Astrocyte of the cerebellum (primary cell): ENCODE results near the gene CA12.

Experiments
- DNase-seq: peaks from one replicate; pipeline ENCODE4 v3.0.0-alpha.2; 2011; ENCODE audit warnings: low read depth
- H3K4me3 ChIP-seq: 2 replicates; pipeline ENCODE4 v1.5.1; 2011; ENCODE audit warnings: mild to moderate bottlenecking, low read depth, low read length, moderate library complexity
- CTCF ChIP-seq: IDR thresholded peaks from 2 replicates; pipeline ENCODE4 v1.5.1; 2012; ENCODE audit warnings: low read length, low read depth, moderate library complexity, mild to moderate bottlenecking; ENCODE audit errors: missing control alignments
- in situ Hi-C: cut with HindIII; loops from 2 replicates; pipeline ENCODE4 v1.10.0; 2017; ENCODE audit warnings: low sequenced_read_pairs

CA12 gene

DNA sequence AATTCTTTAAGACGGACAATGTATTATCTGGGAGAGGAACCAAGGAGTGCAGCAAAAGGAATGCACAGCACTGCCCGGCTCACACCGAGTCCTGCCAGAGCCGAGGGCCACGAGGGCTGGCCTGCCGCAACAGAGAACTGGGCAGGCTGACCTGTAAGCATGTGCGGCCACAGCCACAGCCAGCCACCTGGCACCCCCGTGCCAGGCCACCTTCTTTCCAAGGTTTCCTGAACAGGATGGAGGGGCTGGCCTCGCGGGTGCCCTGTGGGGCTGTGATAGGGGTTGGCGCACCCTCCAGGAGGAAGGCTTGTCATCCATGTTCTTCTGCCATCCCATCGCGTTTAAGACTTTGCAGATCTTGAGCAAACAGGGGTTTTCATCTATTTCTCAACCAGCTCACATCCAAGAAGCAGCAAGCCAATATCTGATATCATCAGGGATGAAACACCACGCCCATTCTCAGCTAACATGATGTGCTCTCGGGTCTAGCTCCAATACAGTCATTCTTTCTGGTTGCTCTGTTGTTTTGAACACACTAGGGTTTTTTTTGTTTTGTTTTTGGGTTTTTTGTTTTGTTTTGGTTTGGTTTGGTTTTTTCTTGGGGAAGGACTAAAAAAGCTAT lies 10.2 kb downstream of the CA12 start:
- in situ Hi-C loops: no loop called here
- DNase-seq: no peak

DNA sequence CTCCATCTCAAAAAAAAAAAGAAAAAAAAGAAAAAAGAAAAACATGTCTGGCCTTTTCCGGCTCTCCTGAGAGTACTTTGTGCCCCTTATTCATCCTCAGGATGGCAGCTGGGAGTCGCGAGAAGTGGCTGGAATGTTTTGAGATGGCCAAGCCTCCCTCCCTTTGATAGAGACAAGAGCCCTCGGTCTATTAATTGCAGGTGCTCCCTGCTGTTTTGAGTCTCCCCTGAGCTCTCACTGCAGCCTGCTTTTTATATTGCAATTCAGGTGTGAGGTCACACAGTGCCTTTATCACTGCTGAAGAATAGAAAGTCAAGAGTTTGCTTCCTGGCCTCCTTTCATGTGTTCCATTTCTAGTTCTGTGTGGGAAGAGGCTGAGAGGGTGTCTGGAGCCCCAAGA lies 10.9 kb downstream of the CA12 start:
- H3K4me3 ChIP-seq: no peak overlapping the region
- DNase-seq: no peak
- in situ Hi-C loops: no loop called here
- no peak for TF ChIP-seq CTCF

More for the DNA sequence above, 10.2 kb downstream of the CA12 start:
- no peak for TF ChIP-seq CTCF
- no peak overlapping the region for H3K4me3 ChIP-seq

- H3K4me3 ChIP-seq: no peak overlapping the region
- in situ Hi-C loops: no loop called here
- DNase-seq: no peak
- TF ChIP-seq CTCF: no peak
Observed at GRCh38 chr15:63369781-63370180, 11.9 kb downstream of the CA12 start.

- DNase-seq: no peak
- TF ChIP-seq CTCF: no peak
- in situ Hi-C loops: no loop called here
- H3K4me3 ChIP-seq: no peak overlapping the region
Observed at GRCh38 chr15:63369296-63369695, 12.3 kb downstream of the CA12 start.

DNA sequence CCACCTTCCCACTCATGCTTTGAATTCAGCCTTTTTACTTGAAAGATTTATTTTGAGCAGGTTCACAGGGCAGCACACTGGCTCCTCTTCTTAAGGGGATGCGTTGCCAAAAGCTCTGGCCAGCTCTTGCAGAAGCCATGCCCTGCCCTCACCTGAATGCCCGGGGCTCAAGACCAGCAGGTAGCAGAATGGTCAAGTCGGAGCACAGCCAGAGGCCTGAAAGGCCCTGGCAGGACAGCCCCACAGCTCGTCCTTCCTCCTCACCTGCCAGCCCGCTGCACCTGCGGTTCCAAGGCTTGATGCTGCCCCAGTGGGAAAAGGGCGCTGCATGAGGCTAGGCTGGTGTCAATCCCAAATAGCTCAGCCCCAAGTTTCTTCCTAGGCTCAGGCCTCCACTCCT lies 13.1 kb downstream of the CA12 start:
- no peak for DNase-seq
- in situ Hi-C loops: no loop called here
- no peak overlapping the region for H3K4me3 ChIP-seq
- TF ChIP-seq CTCF: no peak

DNA sequence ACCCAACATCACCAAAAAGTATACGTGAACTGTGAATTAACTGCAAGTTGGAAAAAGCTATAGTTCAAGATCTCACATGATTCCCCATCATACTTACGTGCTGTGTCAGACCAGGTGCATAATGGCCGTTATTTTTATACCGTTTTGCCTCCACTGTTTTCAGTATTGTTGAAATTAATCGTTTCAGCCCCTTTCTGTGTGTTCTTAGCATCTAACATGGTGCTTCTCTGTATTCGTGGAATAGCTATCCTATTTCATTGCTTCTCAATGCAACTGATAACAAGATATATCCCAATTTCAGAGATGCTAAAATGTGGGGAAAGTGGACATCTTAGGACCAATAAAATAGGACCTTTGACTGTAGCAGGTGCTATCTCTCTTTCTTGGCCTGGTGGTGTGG lies 13.7 kb downstream of the CA12 start:
- DNase-seq: no peak
- TF ChIP-seq CTCF: no peak
- in situ Hi-C loops: no loop called here
- H3K4me3 ChIP-seq: no peak overlapping the region
